Suppressor macrophage treated with lipopolysaccharide for 4 hours (primary cell): ENCODE data around the gene BRCA2.
"Not testable (repeated sequence)": the region's sequence is repeated elsewhere in the genome, so short reads cannot be mapped to it uniquely, and the experiment has no call there.

ENCODE experiments used
- DNase-seq: peaks from one replicate; pipeline ENCODE4 v3.0.0-alpha.2; 2020

Gene BRCA2

DNA sequence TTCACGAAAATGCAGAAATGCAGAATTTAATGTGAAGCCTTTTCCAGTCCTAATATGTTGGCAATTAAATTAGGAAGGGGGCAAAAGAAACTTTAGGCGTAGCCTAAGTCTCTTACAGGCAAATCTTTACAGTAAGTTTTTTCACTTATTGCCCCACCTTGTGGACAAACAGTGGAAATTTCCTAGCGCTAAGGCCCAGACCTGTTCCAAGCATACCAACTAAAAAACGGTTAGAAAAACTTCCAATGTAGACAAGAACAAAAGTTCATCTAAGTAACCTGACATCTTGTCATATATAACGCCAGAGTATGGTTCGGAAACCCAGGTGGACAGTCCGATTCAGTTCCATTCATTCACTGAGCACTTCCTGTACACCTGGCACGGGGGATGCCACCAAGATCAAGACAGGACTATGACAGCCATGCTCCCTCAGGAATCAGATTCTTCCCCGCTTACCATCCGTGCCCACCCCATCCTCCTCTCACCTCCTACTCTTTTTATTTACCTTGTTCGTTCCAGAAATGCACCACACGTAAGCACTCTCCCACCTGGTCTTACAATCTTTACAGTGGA, 5.1 kb upstream of the BRCA2 start:
- DNase-seq = peak; percentile 70

DNA sequence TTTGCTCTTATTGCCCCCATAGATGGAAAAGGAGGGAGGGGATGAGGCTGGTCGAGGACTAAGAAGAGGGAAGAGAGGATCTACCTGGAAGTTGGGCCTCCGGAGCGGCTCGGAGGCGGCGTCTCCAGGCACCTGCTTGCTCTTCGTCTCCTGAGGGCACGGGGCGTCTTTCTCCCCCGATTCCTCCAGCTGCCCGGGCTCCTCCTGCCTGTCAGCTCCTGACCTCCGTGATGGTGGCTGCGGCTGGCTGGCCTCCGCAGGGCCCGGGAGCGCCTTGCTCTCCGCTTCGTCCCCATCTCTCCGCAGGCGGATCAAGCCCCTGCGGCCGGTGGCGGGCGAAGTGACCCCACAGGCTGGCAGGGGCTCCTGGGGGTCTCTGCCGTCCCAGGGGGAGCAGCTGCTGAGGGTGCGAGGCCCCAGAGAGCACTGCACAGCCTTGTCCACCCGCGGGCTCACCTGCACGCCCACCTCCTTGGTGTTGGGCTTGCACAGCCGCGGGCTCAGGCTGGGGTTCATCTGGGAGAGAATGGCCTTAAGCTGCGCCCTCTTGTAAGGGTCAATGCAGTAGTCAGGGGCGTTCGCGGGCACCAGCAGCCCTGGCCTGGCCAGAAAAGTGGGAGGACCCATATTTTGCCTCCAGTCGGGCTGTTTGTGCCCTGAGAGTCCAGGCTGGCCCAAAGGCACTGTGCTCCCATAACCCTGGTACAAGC, 4.0 kb upstream of the BRCA2 start:
- no peak for DNase-seq

DNA sequence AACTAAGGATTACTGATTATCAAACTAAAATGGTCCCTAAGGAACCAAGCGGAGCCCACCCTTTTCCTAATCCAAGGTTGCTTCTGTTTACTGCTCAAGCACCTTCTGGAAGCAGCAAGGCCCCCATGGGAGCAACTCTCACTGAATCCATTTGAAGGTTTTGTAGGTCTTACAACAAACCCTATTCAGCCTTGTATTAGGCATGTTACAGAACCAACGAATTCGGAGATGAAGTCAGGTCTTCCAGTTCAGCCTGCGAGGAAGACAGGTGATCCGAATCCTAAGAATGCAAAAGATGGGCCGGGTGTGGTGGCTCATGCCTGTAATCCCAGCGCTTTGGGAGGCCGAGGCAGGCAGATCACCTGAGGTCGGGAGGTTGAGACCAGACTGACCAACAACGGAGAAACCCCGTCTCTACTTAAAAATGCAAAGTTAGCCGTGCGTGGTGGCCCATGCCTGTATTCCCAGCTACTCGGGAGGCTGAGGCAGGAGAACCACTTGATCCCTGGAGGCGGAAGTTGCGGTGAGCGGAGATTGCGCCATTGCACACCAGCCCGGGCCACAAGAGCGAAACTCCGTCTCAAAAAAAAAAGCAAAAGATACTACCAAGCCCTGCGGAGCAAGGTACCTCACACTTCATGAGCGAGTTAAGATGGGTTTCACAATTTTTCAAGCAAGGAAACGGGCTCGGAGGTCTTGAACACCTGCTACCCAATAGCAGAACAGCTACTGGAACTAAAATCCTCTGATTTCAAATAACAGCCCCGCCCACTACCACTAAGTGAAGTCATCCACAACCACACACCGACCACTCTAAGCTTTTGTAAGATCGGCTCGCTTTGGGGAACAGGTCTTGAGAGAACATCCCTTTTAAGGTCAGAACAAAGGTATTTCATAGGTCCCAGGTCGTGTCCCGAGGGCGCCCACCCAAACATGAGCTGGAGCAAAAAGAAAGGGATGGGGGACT, 754 bp upstream of the BRCA2 start:
- DNase-seq = peak; percentile 82

DNA sequence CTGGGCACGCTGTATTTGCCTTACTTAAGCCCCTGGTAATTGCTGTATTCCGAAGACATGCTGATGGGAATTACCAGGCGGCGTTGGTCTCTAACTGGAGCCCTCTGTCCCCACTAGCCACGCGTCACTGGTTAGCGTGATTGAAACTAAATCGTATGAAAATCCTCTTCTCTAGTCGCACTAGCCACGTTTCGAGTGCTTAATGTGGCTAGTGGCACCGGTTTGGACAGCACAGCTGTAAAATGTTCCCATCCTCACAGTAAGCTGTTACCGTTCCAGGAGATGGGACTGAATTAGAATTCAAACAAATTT, 676 bp downstream of the BRCA2 start:
- no peak for DNase-seq

GRCh38 chr13:32316501-32316900, 1.2 kb downstream of the BRCA2 start:
- DNase-seq = peak; percentile 62

DNA sequence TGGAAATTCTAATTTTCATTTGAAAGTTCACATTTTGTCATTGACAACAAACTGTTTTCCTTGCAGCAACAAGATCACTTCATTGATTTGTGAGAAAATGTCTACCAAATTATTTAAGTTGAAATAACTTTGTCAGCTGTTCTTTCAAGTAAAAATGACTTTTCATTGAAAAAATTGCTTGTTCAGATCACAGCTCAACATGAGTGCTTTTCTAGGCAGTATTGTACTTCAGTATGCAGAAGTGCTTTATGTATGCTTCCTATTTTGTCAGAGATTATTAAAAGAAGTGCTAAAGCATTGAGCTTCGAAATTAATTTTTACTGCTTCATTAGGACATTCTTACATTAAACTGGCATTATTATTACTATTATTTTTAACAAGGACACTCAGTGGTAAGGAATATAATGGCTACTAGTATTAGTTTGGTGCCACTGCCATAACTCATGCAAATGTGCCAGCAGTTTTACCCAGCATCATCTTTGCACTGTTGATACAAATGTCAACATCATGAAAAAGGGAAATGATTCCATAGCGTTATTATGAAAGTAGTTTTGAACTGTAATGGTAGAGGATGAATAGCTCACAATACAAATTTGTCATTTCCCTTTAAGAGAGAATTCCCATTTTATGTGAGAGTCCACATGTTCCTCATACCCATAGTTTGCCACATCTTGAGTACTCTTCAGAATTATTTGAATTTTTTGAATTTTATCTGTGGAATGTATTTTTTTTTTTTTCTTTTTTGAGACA, 2.6 kb downstream of the BRCA2 start:
- peak; percentile 88 for DNase-seq

GRCh38 chr13:32320528-32320927, 5.2 kb downstream of the BRCA2 start:
- DNase-seq = no peak

GRCh38 chr13:32323912-32324311, 8.6 kb downstream of the BRCA2 start:
- DNase-seq = no peak

DNA sequence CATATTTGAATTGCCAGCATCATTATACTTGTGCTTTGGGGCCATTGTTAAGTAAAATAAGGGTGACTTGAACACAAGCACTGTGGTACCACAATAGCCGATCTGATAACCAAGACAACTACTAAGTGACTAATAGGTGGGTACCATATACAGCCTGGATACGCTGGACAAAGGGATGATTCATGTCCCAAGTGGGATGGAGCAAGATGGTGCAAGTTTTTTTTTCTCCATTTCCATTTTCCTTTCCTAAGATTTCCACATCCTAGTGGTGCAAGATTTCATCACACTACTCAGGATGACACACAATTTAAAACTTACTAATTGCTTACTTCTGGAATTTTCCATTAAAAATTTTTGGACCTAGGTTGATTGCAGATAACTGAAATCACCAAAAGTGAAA, 15.1 kb downstream of the BRCA2 start:
- DNase-seq = peak; percentile 80

DNA sequence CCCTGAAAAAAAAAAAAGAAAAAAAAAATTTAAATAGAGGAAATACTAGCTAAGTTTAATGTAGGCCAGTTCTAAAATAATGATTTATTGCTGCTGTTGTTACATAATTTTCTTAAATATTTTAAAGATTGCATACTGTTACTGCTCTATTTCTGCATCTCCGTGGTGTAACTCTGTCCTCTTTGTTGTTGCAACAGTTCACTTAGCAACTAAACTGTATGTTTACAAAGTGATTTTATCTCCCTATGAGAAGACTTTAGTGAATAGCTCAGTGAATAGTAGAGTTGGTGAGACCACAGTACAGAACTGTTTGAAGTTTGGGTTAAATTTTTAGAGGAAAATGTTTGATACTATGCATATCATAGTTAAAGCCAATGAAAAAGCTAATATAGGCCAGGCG, 19.4 kb downstream of the BRCA2 start:
- DNase-seq = no peak

DNA sequence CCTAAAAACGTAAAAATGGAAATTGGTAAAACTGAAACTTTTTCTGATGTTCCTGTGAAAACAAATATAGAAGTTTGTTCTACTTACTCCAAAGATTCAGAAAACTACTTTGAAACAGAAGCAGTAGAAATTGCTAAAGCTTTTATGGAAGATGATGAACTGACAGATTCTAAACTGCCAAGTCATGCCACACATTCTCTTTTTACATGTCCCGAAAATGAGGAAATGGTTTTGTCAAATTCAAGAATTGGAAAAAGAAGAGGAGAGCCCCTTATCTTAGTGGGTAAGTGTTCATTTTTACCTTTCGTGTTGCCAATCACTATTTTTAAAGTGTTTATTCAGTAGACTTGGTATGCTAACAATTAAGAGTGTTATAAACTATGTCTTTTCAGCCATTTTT, 25.6 kb downstream of the BRCA2 start:
- DNase-seq = peak; percentile 48

- DNase-seq = no peak
These were observed 32.3 kb downstream of the BRCA2 start for GRCh38 chr13:32347651-32348050.

- DNase-seq = not testable (repeated sequence)
These were observed 35.6 kb downstream of the BRCA2 start for GRCh38 chr13:32350839-32351441.

DNA sequence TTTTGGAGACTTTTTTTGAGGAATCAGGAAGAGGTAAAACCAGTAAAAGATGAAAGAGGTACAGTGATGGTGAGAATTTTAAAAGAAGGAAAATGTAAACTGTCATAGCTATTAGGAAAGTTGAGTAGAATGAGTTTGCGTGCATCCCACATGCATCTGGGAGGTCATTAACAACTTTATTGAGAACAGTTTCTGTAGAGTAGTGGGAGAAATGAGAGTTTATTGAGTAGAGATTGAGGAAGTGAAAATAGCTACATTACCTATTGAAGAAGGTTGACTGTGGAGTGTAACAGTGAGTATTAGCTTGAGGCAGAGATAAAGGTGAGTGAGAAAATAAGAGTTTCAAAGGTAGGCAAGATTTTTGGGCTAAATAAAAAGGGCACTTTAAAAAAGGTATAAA, 38.7 kb downstream of the BRCA2 start:
- no peak for DNase-seq

- not testable (repeated sequence) for DNase-seq
These were observed 40.6 kb downstream of the BRCA2 start for GRCh38 chr13:32355935-32356334.

DNA sequence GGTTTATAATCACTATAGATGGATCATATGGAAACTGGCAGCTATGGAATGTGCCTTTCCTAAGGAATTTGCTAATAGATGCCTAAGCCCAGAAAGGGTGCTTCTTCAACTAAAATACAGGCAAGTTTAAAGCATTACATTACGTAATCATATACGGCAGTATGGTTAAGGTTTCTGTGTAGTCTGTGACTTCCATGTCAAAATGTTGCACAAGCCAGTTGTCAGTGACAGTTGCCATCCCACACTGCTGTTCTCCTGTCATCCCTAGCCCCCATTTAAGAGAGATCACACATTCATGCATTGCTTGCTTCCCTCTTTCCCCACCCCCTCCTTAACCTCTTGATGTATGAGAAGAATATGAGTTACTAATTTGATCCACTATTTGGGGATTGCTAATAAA, 47.3 kb downstream of the BRCA2 start:
- DNase-seq = peak; percentile 38

DNA sequence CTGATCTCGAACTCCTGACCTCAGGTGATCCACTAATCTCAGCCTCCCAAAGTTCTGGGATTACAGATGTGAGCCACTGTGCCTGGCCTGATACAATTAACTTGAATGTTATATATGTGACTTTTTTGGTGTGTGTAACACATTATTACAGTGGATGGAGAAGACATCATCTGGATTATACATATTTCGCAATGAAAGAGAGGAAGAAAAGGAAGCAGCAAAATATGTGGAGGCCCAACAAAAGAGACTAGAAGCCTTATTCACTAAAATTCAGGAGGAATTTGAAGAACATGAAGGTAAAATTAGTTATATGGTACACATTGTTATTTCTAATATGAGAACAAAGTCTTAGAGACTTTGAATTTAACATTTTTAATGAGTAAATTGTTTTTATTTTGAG, 55.5 kb downstream of the BRCA2 start:
- no peak for DNase-seq

DNA sequence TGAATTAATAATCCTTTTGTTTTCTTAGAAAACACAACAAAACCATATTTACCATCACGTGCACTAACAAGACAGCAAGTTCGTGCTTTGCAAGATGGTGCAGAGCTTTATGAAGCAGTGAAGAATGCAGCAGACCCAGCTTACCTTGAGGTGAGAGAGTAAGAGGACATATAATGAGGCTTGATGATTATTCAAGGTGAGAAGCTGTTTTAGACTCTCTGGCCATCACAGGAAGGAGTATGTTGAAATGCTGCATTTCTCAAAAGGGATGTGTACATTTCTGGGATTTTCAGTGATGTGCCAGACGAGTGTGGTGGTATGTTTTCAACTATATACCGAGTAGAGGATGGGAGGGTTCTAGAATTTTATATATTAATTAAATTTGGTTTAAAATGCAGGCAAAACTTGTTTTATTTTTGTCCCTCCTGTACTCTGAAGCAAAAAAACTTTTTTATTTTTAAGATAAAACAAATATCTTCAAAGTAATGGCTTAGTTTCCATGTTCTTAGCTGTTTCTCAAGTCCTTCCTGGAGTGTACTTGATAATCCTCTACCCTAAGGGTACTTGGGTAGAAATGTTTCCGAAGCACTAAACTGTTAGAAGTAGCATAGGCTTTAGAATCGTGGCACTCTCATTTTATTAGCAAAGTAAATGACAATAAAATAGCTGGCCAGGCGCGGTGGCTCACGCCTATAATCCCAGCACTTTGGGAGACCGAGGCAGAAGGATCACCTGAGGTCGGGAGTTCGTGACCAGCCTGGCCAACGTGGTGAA, 61.5 kb downstream of the BRCA2 start:
- no peak for DNase-seq

DNA sequence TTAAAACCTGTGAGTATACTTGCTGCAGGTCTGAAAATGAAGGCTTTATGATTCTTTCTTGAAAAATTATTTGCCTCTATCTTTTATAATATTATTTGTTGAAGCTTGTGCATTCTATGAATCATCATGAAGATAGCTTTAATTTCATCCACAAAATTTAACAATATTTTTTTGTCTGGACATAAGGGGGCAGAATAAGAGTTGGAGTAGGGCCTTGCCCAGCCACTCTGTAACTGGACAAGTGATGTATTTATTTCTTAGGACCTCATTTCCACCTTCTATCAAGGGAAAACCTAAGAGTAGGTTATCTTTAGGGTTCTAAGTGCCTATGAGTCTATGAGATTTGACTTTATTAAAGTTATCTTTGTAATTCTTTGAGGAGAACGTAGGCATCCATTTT, 62.7 kb downstream of the BRCA2 start:
- no peak for DNase-seq

- DNase-seq = no peak
These were observed 66.2 kb downstream of the BRCA2 start for GRCh38 chr13:32381539-32381938.

GRCh38 chr13:32383836-32384618, 68.7 kb downstream of the BRCA2 start:
- DNase-seq = no peak
